ENCODE data around the gene INO80E. TPM values are rescaled to one million over a fixed set of nuclear protein-coding genes. Genes with fewer than 3 reads are reported as not detected.
A peak's percentile ranks its signal among the peaks of the same experiment; 100 is the strongest.

The INO80E gene
- total RNA-seq, 1 experiment from 2014 or later: 104 TPM

DNA sequence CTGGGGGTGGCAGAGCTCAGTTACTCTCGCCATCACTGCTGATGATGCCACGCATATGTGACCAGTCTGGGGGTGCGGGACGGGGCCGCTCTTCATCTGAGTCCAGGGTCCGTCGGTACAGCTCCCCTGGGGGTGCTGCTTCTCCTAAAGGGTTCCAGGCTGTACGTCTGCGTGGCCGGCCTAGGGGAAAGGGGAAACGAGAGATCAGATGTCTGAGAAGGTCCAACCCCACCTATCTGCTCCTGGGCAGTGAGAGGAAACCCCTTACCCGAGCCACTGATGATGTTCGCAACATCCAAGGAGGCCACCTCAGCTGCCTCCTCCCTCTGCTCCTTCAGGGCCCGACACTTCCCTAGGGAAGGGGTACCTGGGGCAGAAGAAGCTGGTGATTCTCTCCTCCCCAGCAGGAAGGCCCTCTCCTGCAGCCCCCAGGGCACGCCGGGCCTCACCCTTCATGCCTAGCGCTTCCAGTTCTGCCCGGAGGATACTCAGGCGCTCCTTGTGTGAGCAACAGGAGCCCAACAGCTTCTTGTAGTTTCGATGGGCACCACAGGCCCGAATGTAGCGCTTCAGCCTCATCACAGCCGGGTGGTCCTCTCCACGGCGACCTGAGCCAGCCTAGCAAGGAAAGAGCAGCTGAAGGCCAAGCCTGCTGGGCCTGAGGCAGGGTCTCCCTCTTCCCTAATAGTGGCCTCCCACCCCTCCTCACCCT, 2.7 kb upstream of the INO80E start:
- no peaks in the 10 kb centered on the region for H3K27me3 ChIP-seq (ENCODE audit: control insufficient read depth, insufficient read depth, low read length)
- intact Hi-C loops (cut with micrococcal nuclease; ENCODE audit: unreplicated experiment): no loop called here
- no peak overlapping the region for H3K4me3 ChIP-seq (ENCODE audit: low read depth in 2 of 2, low read length in 2 of 2)
- DNase-seq (ENCODE audit: low read depth, low spot score) (no peak), ATAC-seq (no peak)
- ChIA-PET CTCF (interaction anchor here (0.6 kb wide), 1 partner anchor 178 kb away, joined by 5 read pairs; no protein-coding TSS in a partner anchor), POLR2A (interaction anchor here (0.7 kb wide), 1 partner anchor 56 kb away, joined by 5 read pairs; no protein-coding TSS in a partner anchor)
- H3K27ac ChIP-seq (ENCODE audit: low read length): no peak overlapping the region
- TF ChIP-seq POLR2AphosphoS5 (IDR thresholded peaks at IDR 0.05; ENCODE audit: low read depth, low read length) (no peak), REST (IDR thresholded peaks at IDR 0.05; ENCODE audit: insufficient read depth in 1 of 2, low read depth in 2 of 2, low read length in 1 of 2) (no peak), SIN3A (IDR thresholded peaks at IDR 0.05; ENCODE audit: borderline replicate concordance, insufficient read depth, low read depth, low read length) (no peak), TCF7L2 (IDR thresholded peaks at IDR 0.05; ENCODE audit: low read depth, low read length) (no peak), CTCF (IDR thresholded peaks at IDR 0.05) (no peak)
- in situ Hi-C loops (cut with HindIII; ENCODE audit: low pct_unique_long_range_greater_than_20kb, low sequenced_read_pairs): no loop called here
- no TSS peak for BruUV-seq (replicated peaks)
- peaks cover 8% of the 10 kb centered on the region for H3K36me3 ChIP-seq (ENCODE audit: control insufficient read depth, insufficient read depth, low read length)
- H3K9me3 ChIP-seq (ENCODE audit: control insufficient read depth, insufficient read depth, low read depth, low read length): no peaks in the 10 kb centered on the region
- peaks cover 31% of the 10 kb centered on the region for H3K4me1 ChIP-seq (ENCODE audit: control insufficient read depth, insufficient read depth, low read length)

DNA sequence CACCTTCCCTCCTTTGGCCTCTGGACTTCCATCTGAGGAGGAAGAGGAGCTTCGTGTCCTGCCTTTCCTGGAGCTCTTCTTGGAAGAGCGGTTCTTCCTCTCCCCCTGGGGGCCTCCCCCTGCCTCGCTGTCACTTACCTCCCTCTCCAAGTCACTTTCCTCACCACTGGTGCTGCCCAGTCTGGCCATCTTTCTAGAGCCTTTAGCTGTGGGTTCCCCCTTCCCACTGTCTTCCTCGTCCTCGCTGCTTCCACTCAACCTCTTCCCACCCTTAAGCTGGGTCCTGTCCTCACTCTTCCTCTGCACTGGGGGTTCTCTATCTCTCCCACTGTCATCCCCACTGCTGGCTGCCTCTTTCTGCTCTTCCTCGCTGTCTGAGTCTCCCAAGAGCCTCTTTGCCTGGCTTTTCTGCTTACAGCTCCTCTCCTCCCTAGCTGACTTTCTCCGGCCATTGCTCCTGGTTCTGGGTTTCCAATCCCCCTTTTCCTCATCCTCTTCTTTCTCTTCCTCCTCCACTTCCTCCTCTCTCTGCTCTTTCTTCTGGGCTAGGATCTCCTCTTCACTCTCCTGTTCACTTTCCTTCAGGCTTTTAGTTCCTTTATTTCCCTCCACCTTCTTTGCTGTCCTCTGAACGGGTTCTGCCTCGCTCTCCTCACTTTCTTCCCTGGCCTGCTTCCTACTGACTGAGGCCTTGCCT, 2.0 kb upstream of the INO80E start:
- Histone ChIP-seq H3K4me3 (ENCODE audit: low read depth in 2 of 2, low read length in 2 of 2) (peak overlapping the region in 1 of 2 experiments; percentile 98; a peak in 2 of 4 replicates), H3K9me3 (ENCODE audit: control insufficient read depth, insufficient read depth, low read depth, low read length) (no peaks in the 10 kb centered on the region), H3K27ac (ENCODE audit: low read length) (peak overlapping the region; percentile 100), H3K27me3 (ENCODE audit: control insufficient read depth, insufficient read depth, low read length) (no peaks in the 10 kb centered on the region), H3K36me3 (ENCODE audit: control insufficient read depth, insufficient read depth, low read length) (peaks cover 8% of the 10 kb centered on the region), H3K4me1 (ENCODE audit: control insufficient read depth, insufficient read depth, low read length) (peaks cover 31% of the 10 kb centered on the region)
- TF ChIP-seq REST (IDR thresholded peaks at IDR 0.05; ENCODE audit: insufficient read depth in 1 of 2, low read depth in 2 of 2, low read length in 1 of 2): no peak
- no peak for TF ChIP-seq CTCF (IDR thresholded peaks at IDR 0.05)
- no peak for TF ChIP-seq SIN3A (IDR thresholded peaks at IDR 0.05; ENCODE audit: borderline replicate concordance, insufficient read depth, low read depth, low read length)
- no peak; the same call in 1 of the 2 replicates for TF ChIP-seq POLR2AphosphoS5 (IDR thresholded peaks at IDR 0.05; ENCODE audit: low read depth, low read length)
- TF ChIP-seq TCF7L2 (IDR thresholded peaks at IDR 0.05; ENCODE audit: low read depth, low read length): no peak
- ChIA-PET POLR2A (interaction anchor here (0.7 kb wide), 1 partner anchor 56 kb away, joined by 5 read pairs; no protein-coding TSS in a partner anchor), CTCF (interaction anchor here (0.6 kb wide), 1 partner anchor 179 kb away, joined by 5 read pairs; no protein-coding TSS in a partner anchor)
- intact Hi-C loops (cut with micrococcal nuclease; ENCODE audit: unreplicated experiment): no loop called here
- ATAC-seq (no peak), DNase-seq (ENCODE audit: low read depth, low spot score) (no peak)
- in situ Hi-C loops (cut with HindIII; ENCODE audit: low pct_unique_long_range_greater_than_20kb, low sequenced_read_pairs): no loop called here
- BruUV-seq (replicated peaks): TSS peak; percentile 96
